NCI-H2107 treated with DMSO at 0.1 percent for 48 hours (cell line): Measurements from ENCODE around the gene GABRG3.

Experiments
- DNase-seq: peaks from one replicate; lab custom pipeline; 2025; ENCODE audit not compliant: unreplicated experiment; lab: John Stamatoyannopoulos, UW

The GABRG3 gene

DNA sequence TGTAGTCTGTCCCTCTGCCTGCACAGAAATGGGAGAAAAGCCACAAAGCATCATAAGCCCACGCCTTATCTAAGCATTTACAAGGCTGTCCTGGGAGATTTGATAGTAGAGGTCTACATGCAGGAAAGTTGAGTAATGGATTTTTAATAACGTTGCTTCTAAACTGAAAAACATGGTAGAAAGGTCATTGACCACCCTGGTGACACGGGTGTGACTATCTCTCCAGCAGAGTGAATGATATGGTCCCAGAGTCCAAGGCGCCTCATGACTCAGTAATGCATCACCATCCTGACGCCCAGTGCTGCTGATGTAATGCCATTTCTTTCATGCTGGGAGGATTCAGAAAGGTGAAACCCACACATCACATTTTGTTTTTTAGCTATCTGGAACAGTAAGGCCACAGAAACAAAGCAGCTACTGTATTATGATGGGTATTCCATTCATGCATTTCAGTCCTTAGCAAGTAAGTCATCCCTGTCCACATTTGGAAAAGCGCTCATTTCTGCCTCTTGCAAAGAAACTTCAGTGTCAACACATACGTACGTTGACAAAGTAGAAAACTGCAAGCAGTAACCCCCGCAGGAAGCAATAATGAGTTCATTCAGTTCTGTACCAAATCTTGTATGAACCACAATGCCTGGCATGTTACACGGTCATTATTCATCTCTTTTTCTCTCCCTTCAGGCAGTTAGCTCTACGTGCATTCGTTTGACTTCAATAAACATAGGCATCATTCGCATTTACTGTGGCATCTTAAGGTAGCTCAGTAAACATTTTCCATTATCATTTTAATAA is 483.5 kb downstream of the GABRG3 start:
- DNase-seq: no peak

DNA sequence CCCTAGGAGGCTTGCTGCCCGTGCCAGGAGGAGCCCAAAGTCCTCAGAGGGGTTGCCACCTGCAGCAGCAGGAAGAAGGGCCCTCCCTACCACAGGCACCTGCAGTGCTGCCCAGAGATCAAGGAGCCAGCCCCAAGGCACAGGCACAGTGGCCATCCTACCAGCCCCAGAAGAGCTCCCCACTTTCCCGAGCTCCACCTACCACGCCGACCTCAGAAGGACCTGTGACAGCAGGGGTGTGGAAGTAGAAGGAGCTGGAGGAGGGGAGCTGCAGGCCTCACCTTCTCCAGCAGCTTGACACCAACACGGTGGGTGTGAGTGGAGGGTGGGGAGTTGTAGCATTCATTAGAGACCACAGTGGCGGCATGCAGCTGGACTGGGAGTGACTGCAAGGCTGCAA is 485.8 kb downstream of the GABRG3 start:
- no peak for DNase-seq

DNA sequence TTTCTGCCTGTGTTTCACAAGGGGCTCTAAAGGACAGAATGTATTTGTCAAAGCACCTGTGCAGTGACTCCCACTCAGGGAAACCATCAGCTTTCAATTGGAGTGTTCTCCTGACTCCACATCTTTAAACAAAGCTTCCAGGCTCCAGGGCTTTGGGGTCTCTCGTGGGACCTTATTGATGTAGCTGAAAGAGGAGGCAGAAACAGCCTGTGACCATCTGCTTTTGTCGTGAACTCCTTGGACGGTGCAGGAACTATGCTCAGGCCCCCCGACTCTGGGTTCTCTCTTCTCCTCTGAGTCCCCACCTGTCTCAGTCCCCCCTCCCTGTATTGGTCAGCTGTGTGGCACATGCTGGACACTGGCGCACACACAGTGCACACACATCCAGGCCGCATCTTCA is 486.8 kb downstream of the GABRG3 start:
- no peak for DNase-seq

DNA sequence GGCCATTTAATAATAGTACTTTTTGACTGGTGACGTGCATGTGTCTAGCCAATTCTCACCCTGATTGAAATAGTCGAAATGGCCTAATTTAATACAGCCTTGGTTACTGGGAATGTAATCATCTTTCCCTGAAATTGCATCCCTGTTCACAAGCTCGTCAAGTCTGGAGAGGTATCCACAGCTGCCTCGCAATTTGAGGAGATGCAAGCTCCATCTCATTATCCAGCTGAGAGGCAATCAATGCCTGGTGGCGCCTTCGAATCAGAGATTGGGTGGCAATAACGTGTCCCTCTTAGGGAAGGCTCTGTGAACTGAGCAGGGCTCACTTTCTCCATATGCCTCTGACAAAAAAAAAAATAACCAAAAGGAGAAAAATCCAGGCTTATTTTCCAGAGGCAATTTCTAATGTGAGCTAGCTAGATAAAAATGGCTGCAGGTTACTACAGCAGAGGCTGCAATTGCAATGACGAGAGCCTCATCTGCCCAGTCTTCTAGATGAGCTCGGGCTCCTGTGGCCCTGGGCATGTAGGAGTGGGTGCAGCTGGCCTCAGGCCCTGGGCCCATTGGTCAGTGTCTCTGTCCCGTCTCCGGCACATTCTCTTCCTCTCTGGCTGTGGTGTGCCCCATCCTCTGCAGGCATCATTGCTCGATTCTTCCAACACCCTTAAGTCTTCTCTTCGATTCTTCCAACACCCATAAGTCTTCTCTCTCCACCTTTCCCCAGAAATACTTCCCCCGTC is 487.5 kb downstream of the GABRG3 start:
- no peak for DNase-seq

DNA sequence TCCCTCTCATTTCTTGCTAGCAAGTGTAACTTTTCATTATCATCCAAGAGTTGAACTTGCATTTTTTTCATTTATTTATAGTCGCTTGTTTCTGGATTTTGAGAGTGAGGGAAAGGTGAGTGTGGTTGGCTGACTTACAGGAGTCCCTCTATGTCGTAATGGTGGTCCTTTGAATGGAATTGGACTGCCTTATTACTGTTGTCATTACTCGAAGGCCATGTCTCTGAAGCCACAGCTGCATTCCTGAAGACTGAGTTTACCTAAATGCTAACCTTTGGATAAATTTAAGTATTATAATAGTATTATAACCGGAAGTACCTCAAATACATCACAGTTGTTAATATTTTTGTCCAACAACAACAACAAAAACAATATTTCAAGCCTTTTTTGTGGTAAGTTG is 488.9 kb downstream of the GABRG3 start:
- no peak for DNase-seq

DNA sequence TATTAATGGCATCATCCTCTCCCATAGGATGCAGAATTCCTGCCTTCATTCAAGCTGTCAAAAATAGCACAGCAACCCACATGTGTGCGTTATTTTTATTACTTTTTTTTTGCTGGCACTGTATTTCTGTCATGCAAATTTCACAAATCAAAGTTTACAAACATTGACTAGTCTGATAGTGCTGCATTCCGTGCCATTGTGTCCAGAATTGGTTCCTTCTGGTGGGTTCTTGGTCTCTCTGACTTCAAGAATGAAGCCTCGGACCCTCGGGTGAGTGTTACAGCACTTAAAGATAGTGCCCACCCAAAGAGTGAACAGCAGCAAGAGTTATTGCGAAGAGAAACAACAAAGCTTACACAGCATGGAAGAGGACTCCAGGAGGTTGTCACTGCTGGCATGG is 490.2 kb downstream of the GABRG3 start:
- DNase-seq: no peak

DNA sequence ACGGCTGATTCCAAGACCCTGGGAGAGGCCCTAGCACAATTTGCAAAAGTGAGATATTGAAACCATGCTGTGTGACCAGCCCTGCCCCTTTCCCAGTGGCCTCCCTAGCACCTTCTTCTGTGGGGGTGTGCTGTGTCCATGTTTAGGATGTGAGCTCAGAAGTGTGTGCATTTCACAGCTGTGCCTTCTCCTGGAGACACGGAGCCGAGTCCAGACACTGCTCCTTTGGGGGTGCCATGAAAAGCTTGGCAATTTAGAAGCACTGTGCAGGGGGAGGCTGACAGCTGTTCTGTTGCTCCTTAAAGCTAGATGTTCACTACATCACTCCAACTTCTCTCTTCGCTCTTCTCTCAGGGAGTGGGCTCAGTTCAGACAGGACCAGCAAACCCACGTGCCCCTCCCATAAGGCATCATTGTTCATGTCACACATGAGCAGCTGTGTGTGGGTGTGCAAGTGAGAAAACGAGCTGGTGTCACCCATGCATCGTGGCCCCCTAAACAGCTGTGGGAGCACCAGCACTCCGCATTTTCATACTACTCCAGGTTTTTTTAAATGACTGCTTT is 492.6 kb downstream of the GABRG3 start:
- no peak for DNase-seq

DNA sequence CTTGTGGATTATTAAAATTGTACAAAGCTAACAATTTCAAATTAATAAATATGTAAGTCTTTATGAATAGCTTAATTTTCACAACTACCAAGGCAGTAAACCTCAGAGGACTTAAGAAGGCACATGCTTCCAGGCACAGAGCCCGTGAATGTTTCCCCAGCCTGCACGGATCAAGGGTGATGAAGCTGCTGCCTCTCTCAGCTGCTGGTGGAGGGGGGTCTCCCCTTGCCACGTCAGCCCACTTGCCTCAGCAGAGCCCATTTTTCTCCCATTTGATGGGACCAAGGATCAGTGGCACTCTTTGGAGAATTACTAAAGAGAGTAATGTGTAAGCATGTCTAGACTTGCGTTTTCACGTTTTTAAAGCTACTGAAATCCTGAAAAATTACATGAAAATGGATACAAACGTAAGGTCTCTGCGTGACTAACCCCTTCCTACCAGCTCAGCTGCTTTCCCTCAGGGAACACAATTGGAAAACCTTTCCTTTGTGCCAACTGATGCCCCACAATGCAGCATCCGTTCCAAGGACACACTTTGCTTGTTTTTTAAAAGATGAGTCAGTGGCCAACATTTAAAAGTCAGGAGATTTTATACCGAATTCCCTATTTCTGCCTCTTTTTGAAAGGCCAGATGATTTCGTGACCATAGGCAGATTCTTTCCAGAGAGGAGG is 494.1 kb downstream of the GABRG3 start:
- no peak for DNase-seq

DNA sequence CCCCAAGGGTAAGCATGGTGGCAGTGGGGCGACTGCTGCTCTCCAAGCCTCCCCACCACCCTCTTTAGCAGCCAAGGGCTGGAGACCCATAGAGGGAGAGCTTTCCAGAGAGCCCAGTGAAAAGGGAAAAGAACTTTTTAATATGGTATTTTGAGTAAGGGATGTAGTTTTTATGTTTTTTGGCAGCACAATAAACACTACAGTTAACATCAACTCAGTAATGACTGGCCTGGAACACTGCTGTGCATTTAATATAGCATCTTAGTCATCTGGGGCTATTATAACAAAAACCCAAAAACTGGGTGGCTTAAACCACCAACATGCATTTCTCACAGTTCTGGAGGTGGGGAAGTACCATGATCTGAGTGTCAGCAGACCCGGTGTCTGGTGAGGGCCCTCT is 495.8 kb downstream of the GABRG3 start:
- no peak for DNase-seq

DNA sequence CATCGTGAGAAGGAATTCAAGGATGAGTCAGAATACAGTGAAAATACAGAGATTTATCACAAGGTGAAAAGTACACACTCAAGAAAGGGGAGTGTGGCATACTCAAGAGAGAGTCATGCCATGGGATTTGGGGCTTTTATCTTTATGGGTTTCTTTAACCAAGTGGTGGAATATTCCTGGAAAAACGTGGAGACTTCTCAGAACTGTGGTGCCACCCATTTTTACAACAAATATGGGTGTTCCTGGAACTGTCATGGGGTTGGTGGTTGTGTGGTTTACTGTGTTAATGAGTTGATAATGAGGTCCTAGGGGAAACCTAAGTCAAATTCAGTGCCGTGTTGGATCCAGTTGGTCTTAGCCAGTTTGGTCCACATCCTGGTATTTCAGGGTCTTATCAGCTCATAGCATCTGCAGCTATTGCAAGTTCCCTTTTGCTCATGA is 497.2 kb downstream of the GABRG3 start:
- no peak for DNase-seq

DNA sequence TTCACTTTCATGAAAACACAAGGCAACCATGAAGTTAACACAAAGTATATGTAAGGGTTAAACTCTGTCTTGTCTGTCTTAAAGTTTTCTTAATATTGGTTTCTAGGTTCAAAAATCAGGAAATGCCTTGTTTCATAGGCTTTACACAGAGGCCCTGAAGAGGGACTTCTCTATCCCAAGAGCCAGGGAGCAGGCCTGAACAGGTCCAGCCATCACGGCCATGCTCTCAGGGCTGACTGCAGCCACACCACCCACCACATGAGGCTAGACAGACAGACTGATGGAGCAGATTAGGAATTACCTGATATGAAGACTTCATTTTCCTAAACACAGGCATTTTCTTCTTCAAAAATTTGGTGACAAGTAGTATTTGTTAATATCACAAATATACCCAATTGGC is 502.9 kb downstream of the GABRG3 start:
- DNase-seq: no peak

DNA sequence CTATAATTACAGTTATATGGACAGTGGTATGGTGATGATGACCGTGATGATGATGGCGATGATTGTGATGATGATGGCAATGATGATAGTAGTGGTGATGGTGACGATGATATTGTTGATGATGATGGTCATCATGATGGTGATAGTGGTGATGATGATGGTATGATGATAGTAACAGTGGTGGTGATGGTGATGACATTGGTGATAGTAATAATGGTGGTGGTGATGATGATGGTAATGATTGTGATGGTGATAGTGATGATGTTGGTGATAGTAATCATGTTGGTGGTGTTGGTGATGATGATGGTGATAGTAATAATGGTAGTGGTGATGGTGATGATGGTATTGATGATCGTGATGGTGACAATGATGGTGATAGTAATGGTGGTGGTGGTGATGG is 504.4 kb downstream of the GABRG3 start:
- no peak for DNase-seq

DNA sequence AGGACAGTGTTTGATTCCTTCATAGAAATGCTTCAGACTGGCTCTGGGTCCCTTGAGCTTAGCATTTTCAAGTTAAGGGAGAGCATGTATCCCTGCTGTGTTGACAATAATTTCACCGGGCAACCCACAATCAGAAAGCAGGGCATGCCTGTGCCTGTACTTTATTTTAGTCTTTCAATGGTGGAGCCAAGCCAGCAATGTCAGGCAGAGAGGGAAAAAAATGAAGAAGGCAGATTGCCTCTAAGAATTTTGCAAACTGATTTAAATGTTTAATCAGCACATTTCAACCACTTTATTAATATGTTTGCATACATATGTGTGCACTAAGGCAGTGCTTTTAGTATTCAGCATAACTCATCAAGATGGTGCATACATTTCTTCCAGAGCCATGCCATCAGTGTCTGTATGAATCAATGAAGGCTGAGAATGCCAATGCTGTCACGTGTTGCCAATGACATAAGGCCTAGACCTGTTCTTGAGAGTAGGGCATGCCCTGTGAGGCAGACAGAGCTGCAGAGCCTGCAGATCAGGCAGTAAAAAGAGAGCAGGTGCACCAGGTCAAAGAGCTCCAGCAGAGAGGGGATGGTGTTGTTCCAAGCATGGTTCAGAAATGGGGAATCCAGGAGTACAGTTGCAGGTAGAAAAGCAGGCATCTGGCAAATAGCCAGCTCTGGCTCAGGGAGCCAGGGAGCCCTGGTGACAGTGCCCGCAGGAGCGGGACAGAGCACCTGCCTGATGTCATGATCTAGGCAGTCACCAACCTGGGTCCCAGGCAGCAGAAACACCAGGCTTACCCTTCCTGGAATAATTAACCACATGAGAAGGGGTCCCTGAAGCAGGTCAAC is 508.5 kb downstream of the GABRG3 start:
- no peak for DNase-seq

DNA sequence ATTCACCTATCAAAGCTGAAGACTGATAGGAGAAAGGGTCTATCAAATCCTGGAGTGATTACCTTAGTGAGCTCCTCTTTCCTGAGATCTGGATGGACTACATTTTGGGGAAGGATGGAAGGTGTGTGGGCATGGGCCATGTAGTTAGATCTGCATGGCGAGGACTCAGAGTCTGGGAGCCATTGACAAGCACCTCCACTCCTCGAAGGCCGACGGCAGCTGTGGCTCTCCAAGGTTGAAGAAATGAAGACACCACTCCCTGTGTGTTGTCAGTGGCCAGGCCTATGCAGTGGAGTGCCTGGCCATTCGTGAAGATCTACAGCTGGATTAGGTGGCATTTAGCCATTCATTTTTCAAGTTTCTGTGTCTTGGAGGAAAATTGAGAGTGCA is 509.2 kb downstream of the GABRG3 start:
- no peak for DNase-seq

DNA sequence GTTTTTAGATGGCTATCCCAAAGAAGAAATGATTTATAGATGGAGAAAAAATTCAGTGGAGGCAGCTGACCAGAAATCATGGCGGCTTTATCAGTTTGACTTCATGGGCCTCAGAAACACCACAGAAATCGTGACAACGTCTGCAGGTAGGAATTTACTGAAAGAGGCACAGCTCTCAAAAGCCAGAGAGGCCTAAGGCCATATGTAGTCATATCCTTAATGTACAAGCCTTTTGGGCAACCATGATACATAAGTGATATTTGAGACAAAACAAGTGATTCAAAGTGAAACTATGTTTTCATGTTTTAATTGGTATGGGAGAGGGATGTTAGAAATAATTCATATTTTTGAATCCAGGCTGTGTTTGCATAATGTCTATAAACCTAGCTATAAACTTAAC is 509.7 kb downstream of the GABRG3 start:
- DNase-seq: no peak

DNA sequence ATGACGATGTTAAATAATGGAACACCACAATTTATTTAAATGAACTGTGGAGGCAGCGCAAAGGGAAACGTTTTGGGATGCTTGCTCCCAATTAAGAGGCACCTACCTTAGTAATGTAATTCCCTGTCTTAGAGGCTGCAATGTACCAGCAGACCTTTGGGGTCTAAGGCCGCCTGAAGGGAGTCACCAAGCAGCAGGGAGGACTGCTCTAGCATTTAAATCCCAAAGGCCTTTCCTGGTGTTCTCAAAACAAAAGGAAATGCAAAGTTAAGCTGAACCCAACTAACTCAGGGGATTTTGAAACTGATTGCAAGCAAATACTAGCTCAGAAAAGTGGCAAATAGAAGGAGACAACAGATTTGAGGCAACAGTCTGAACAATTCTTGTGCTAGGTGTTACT is 510.8 kb downstream of the GABRG3 start:
- DNase-seq: no peak

DNA sequence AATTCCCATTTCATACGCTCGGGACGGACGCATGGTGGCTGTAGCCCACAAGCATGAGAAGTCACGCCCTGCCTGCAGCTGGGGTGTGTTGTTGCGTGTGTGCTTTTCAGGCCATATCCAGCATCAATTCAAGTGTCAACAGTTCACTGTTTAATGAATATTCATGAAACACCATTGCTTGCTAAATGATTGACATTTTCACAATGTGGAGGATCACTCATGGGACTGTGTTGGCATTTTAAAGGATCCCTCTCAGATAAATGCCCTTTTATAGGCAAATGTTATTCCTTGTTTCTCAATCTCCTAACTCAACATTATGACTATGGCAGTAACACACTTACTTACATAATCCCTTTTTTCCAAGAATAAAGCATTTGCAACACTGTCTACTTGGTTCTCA is 511.3 kb downstream of the GABRG3 start:
- DNase-seq: no peak

DNA sequence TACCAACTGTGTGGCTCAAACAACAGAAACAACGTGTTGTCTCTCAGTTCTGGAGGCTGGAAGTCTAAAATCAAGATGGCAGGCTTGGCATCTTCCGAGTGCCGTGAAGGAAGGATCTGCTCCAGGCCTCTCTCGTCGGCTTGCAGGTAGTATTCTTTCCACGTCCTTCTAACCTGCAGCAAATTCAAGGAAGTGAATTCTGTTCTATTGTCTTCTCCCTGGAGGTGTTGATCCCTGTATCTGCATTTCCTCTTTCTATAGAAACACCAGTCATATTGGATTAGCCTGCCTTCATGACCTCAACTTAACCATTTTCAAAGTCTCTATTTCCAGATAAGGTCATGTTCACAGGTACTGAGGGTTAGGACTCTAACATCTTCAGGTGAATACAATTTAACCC is 512.1 kb downstream of the GABRG3 start:
- no peak for DNase-seq

DNA sequence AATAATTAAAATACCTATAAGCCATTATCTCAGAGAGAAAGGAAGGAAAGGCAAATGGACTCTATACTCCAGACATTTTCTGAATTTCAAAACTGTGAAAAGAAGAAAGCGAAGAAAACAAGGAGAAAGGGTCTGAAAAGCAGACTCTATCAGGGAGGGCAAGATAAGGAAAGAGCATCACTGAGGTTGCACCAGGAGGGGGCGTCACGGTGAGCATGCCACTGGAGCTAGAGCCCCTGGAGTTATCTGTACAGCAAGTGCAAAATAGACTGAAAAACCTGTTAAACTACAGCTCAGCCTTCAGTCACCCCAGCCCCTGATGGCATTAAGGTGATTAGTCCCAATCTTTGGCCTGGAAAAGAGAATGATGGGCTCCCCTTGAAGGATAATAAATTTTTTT is 514.3 kb downstream of the GABRG3 start:
- DNase-seq: no peak

DNA sequence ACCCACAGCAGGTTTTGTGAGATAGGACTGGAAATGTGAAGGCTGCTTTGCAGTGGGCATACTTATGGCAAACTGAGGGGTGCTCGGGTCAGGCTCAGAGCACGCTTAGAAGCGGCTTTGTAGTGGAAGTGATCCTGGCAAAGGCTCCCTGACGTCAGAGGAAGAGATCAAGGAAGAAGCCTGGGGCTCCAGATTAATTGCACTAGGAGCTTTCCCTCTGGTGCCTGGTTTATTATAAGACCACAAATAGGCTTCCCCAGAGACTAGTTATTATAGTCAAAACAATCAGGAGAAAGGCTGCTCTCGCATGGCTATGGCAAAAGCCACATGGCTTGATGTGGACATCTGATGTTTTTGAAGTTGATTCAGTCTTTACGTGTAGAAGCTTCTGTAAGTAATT is 515.1 kb downstream of the GABRG3 start:
- no peak for DNase-seq
